ENCODE data around the gene PRSS53.

PRSS53 gene

GRCh38 chr16:31077024-31077423, 11.7 kb downstream of the PRSS53 start:
- DNase-seq = no peak

DNA sequence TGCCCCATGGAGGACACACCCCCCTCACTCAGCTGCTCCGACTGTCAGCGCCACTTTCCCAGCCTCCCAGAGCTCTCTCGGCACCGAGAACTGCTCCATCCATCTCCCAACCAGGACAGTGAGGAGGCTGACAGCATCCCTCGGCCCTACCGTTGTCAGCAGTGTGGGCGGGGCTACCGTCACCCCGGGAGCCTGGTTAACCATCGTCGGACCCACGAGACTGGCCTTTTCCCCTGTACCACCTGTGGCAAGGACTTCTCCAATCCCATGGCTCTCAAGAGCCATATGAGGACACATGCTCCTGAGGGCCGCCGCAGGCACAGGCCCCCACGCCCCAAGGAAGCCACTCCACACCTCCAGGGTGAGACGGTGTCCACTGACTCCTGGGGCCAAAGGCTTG, 12.4 kb downstream of the PRSS53 start:
- DNase-seq = no peak

DNA sequence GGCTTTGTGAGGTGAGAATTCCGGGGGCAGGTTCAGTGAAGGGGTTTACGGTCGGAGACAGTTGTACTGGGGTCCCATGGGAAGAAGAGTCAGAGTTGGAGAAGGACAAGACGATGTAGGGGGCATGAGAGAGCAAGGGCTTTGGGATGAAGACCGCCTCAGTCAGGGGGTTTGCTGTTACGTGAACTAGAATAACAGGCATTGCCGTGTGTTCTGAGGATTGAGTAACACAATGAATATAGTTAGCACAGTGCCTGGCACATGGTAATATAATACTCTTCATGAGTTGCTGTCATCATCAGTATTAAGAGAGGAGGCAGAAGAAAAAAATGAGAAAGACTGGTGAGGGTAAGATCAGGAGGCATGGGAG, 13.9 kb downstream of the PRSS53 start:
- no peak for DNase-seq

DNA sequence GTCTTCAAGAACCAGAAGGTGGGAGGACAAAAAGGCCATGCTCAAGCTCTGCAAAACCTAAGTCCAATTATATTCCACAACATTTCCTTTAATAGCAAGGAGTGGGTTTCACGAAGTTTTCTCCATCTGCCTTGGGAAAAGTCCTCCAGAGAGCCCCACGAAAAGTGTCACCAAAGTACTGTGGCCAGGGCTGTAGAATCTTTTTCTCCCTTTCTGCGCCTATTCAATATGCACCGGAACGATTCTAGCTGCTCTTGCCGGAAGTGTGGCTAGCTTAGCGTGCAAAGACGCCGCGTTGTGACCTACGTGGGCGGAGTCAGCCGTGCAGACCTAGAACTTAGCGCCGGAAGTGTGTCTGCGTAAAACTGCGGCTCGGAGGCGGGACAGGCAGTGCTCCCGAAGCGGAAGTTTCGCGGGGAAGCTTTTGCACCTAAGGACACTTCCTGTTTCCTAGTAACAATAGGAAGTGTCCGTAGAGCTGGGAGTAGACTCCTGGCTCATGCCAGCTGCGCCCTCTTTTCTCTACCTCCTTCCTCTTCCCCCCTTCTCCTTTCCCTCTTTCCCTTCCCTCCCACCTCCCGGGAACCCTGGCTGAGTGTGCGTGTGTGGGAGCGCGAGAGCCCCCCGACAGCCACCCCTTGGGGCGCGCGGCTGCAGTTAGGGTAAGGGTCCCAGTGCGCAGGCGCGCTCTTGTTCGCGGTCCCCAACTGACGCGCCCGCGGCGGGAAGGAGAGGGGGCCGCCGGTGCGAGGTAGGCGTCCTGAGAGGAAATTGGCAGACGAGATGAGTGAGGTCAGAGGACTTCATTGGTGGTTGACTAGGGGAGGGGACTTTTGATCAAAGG, 14.6 kb downstream of the PRSS53 start, which contains the start of the genes ZNF646 and ZNF668:
TSS of gene ZNF646 (plus strand) at position 453 of the 844 bp plus-strand sequence. CDS start 1,903 bp downstream, outside the sequence.
TSS of gene ZNF668 (minus strand) at position 271 of the 844 bp plus-strand sequence. CDS start 9,781 bp downstream, outside the sequence.
- peak; percentile 100 for DNase-seq

GRCh38 chr16:31073142-31073969, 15.4 kb downstream of the PRSS53 start:
- DNase-seq = peak; percentile 95

- DNase-seq = peak; percentile 25
These were observed 16.1 kb downstream of the PRSS53 start for GRCh38 chr16:31072540-31073141.

DNA sequence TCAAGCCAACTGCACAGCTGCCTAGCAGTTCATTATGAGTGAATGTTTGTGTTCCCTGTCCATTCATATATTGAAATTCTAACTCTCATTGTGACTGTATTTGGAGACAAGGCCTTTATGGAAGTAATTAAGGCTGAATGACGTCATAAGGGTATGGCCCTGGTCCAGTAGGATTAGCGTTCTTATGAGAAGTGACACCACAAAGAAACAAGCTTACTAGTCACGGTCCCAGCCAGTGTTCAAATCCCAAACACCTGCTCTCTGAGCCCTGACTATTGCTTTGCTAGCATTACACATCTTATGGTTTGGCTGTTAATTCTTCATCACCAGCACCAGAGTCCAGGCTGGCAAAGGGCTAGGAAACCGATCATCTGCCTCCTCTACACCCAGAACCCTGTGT, 16.9 kb downstream of the PRSS53 start:
- DNase-seq = no peak

DNA sequence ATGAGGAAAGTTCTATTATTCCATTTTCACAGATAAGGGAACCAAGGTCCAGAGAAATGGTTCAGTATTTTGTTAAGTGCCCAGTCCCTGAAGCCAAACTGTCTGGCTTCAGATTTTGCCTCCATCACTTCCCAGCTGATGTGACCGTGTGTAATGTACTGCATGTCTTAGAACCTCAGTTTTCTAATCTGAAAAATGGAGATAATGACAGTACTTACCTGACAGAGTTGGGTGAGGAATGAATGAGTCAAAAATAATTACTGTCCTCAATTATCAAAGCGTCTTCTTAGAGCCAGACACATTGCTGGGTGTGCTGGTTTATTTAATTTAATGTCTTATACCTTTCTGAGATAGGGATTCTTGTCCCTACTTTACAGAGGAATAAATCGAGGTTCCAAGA, 21.4 kb downstream of the PRSS53 start:
- no peak for DNase-seq

DNA sequence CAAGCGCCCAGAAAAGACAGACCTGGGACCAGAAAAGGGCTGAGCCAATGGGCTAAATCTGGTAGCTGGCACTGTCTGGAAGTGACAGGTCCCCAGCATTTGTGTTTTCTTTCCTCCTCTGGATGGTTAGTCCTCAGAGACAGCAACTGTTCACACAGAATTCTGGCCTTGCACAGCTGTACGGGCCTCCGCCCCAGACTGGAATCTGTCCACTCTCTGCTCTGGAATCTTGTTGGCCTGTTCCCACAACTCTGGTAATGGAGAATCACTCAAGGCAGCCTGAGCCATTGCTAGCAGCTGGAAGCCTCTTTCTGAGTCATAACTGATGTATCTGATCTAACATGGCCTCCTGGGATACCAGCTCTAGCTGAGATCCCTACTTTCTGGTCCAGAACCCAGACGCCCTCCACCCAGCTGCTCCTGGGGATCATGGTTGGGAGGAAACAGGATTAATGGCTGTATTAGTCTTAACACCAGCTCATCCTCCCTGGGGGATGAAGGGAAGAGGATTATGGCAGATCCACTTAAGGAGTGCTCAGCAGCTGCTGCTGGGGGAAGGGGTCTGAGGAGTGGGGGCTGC, 23.8 kb downstream of the PRSS53 start:
- no peak for DNase-seq

GRCh38 chr16:31063843-31064611, 24.7 kb downstream of the PRSS53 start:
- no peak for DNase-seq

GRCh38 chr16:31063495-31063842, 25.3 kb downstream of the PRSS53 start:
- no peak for DNase-seq

GRCh38 chr16:31061813-31062440, 26.8 kb downstream of the PRSS53 start:
- DNase-seq = no peak

- DNase-seq = no peak
These were observed 27.5 kb downstream of the PRSS53 start for GRCh38 chr16:31061126-31061812.

DNA sequence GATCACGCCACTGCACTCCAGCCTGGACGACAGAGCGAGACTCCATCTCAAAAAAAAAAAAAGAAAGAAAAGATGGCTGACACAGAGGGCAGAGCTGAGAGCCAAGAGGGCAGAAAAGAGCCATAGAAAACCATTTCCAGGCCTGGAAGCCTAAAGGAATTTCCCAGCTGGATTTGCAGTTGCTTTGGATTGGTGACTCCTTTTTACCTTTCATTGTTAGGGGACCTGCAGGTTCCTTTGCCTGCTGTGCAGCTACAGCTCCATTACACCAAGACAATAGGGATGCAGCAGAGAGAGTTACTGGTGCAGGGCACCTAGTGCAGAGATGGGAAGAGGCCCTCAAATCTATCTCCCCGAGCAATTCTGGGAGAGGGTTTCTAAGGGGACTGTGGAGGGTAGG, 33.1 kb downstream of the PRSS53 start:
- no peak for DNase-seq

GRCh38 chr16:31052114-31052513, 36.6 kb downstream of the PRSS53 start:
- DNase-seq = no peak

GRCh38 chr16:31050280-31051030, 38.3 kb downstream of the PRSS53 start:
- no peak for DNase-seq

DNA sequence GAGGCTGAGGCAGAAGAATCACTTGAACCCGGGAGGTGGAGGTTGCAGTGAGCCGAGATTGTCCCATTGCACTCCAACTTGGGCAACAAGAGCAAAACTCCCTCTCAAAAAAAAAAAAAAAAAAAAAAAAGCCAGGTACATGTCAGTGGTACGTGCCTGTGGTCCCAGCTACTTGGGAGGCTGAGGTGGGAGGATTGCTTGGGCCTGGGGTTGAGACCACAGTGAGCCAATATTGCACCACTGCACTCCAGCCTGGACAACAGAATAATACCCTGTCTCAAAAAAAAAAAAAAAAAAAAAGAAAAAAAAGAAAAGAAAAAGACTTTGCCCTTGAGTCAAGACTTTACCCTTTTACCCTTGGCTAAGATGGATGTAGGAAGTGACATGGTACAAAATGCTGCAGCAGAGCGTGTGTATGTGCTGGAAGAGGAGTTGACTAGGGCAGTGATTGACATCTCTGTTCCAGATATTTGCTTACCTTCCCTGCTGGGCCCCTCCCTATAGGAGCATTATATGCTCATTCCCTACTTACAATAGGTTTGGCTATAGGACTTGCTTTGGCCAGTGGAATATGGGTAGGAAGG, 44.8 kb downstream of the PRSS53 start:
- DNase-seq = no peak

DNA sequence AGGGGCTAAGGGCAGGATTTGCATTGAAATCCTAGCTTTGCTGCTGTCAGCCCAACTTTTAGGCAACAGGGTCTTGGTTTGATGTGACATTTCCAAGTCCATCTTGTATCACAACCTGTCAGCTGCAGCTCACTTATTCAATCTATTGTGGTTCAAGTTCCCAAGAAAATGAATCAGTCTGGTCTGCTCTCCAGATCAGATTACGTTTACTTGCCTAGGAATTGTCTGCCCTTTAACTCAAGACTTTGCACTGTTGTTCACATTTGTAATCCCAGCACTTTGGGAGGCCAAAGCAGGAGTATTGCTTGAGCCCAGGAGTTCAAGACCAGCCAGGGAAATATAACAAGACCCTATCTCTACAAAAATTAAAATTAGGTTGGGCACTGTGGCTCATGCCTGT, 45.4 kb downstream of the PRSS53 start:
- no peak for DNase-seq

GRCh38 chr16:31042866-31043265, 45.9 kb downstream of the PRSS53 start:
- DNase-seq = no peak

GRCh38 chr16:31038993-31039392, 49.8 kb downstream of the PRSS53 start:
- no peak for DNase-seq

Data from NCI-H345 (cell line).